GM12801 (cell line): Measurements from ENCODE around the gene EN1.

Source experiments
- CTCF ChIP-seq: IDR thresholded peaks from one replicate; pipeline ENCODE4 v1.5.1; 2011; ENCODE audit warnings: control low read depth; ENCODE audit not compliant: insufficient read length; ENCODE audit errors: extremely low read depth

Gene EN1

DNA sequence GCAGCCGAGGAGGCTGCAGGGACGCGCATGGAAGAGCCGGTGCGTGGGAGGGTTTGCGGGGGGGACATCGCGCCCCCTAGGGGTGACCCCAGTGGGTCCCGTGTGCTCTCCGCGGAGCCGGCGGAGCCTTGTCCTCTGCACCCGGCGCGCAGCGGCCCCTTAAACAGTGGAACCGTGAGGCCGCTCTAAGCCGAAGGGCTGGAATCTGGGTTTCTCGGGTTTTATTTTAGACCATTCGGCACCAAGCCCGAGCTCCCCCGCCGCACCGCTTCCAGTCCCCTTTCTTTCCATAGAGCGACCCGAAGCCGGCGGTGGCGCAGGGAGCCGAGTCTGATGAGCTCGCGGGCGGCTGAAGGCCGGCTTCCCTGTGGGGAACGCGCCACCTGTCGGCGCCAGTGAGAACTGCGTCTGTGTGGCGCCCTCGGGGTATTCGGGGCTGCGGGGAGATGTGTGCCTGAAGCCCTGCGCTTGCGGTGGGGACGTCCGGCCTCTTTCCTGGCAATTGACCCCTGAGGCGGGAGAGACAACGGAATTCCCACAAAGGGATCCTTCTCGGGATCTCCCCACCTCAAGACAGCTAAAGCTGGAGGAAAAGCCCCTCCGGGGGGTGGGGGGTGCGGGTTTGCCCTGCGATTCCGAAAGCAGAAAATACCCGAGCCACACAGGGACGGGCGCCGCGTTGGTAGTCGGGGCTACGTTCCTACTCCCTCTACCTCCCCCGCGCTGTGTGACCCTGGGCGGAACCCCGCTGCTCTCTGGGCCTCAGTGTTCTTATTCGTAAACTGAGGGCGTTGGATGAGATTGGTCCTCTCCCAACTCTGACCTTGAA lies 8.2 kb upstream of the EN1 start:
- TF ChIP-seq CTCF: no peak

- TF ChIP-seq CTCF: no peak
Observed at GRCh38 chr2:118854507-118855345, 7.3 kb upstream of the EN1 start.

- TF ChIP-seq CTCF: no peak
Observed at GRCh38 chr2:118853651-118854291, 6.3 kb upstream of the EN1 start.

- TF ChIP-seq CTCF: no peak
Observed at GRCh38 chr2:118853129-118853640, 5.7 kb upstream of the EN1 start.

DNA sequence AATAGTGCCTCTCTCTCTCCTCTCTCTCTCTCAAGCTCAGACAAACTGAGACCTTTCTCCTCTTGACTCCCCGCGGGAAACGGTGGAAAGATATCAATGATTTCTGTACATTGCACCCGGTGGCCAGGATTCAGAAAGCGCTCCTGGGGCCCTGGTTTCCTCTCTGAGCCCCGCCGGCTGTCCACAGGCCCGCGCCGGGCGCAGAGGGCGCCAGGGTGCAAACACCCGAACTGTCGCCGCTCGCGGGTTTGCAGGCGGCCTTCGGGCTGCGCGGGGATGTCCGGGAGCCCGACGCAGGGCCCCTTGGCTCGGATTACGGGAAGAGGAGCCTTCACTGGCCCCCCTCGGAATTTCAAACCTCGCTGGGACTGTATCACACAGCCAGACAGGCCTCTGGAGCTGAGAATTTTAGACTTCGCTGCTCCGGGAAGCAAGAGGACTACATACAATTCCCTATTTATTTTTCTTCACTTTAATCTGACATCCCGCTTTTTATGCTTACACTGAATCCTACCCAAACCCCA lies 5.2 kb upstream of the EN1 start:
- TF ChIP-seq CTCF: no peak

DNA sequence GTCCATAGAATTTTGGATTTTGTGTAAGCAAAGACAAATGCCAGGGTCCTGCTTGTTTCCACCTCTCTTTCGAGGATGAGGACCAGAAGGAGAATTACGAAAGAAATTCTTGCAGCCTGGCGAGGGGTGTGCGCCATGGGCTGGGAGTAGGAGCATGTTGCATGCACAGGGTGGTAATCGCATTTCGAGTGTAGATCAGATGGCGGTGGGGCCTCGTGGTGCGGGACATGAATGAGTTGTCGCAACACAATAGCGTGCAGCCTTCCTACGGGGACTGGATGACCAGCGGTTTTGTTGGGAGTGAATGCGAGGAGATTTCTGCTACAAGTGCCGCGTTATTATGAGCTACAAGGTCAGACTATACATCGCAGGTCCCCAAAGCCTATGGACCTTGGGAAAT lies 4.2 kb upstream of the EN1 start:
- no peak for TF ChIP-seq CTCF

DNA sequence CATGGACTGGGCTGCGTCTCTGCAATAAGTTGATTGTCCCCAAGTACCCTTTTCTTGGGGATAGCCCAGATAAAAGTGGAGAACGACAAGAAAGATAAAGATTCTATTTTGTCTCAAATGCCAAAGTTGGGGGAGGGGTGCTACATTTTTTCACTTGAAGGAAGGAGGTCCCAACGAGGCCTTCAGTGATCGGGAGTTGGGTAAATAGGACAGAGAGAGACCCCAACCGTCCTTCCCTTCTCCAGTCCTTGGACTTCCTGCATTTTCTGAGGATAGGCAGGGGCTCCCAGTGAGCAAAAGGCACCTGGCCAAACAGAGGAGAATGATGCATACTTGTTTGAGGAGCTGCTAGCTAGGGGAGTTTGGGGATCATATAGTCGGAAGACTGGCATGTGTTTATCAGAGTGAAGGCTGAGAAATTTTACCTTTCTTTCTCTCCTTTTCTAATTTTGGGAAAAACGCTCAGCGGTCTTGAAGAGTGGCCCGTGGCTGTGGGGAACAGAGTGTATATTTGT lies 3.5 kb upstream of the EN1 start:
- no peak for TF ChIP-seq CTCF
